HepG2 (cell line): Measurements from ENCODE around the gene JPH3.

Experiments used
- CTCF ChIP-seq: sonication (generic); formaldehyde crosslinking; IDR thresholded peaks from 2 replicates; pipeline ENCODE4 v1.5.0; 2020; ENCODE audit warnings: mild to moderate bottlenecking, missing genetic modification reagents, moderate library complexity
- DNMT1 ChIP-seq: sonication (generic); formaldehyde crosslinking; IDR thresholded peaks from 2 replicates; pipeline ENCODE4 v1.5.1; 2020; ENCODE audit warnings: mild to moderate bottlenecking, missing genetic modification reagents
- ELF4 ChIP-seq: sonication (generic); formaldehyde crosslinking; IDR thresholded peaks from 2 replicates; pipeline ENCODE4 v1.5.0; 2020; ENCODE audit warnings: missing genetic modification reagents, mild to moderate bottlenecking, moderate library complexity, borderline replicate concordance
- FOXM1 ChIP-seq: sonication (generic); formaldehyde crosslinking; IDR thresholded peaks from 2 replicates; pipeline ENCODE4 v1.5.0; 2020; ENCODE audit warnings: missing genetic modification reagents
- ZFX ChIP-seq: sonication (generic); formaldehyde crosslinking; IDR thresholded peaks from 2 replicates; pipeline ENCODE4 v1.4.0; 2020; ENCODE audit warnings: mild to moderate bottlenecking, low read depth, missing genetic modification reagents, moderate library complexity
- ZNF282 ChIP-seq: fragments of 450-650 bp; IDR thresholded peaks from 2 replicates; pipeline ENCODE4 v1.6.1; 2018; ENCODE audit not compliant: partially characterized antibody
- ZNF776 ChIP-seq: sonication (generic); formaldehyde crosslinking; IDR thresholded peaks from 2 replicates; pipeline ENCODE4 v1.4.0; 2020; ENCODE audit warnings: mild to moderate bottlenecking, missing genetic modification reagents

DNA sequence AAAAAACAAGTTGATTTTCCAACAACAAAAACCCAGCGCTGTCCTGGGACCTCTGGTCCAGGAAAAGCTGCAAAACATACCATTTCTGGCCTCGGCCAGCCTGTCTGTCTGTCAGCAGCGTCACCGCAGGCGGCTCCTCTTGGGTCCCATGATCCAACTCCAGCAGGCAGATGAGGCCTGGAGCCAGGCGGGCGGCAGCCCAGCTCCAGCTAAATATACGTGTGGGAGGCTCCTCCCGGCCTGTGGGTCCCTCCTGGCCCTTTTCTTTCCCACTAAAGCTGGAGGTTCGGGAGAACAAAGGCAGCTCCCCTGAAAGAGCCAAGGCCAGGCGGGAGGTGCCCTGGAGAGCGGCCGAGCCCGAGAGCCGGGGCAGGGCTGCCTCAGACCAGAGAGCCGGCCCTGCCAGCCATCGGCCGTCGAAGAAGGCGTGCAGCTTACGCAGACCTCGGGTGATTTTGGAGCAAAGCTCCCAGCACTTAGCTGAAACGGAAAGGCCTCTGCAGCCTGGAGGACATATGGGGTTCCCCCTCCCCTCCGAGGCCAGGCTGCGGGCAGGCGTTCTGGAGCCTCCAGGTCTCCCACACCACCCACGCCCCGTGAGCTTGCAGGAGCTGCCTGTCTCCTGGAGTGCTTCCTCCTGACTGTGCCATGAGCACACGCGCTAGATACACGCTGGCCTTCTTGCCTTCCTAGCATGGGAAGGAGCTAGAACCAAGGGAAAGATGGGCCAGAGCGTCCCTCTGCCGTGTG is 19.9 kb upstream of the JPH3 start:
- TF ChIP-seq ZNF776 (CRISPR knock-in tag), result no peak
- TF ChIP-seq FOXM1 (CRISPR knock-in tag), result no peak
- TF ChIP-seq ELF4 (CRISPR knock-in tag), result no peak
- no peak for TF ChIP-seq ZFX (CRISPR knock-in tag)
- TF ChIP-seq DNMT1 (CRISPR knock-in tag), result no peak
- no peak for TF ChIP-seq ZNF282
- no peak for TF ChIP-seq CTCF (CRISPR knock-in tag)
